HepG2 (cell line): ENCODE results near the gene NECTIN2. TPM values are rescaled to one million over a fixed set of nuclear protein-coding genes. Genes with fewer than 3 reads are reported as not detected.

Experiments
- CCDC6 ChIP-seq: sonication (generic); formaldehyde crosslinking; IDR thresholded peaks from 2 replicates; pipeline ENCODE4 v1.8.1; 2022; ENCODE audit warnings: mild to moderate bottlenecking, missing genetic modification reagents, moderate library complexity
- ELF4 ChIP-seq: sonication (generic); formaldehyde crosslinking; IDR thresholded peaks from 2 replicates; pipeline ENCODE4 v1.5.0; 2020; ENCODE audit warnings: missing genetic modification reagents, mild to moderate bottlenecking, moderate library complexity, borderline replicate concordance
- FIP1L1 ChIP-seq: fragments of 200-400 bp; formaldehyde crosslinking; IDR thresholded peaks from 2 replicates; pipeline ENCODE4 v1.6.1; 2018; ENCODE audit warnings: low read depth, mild to moderate bottlenecking, low read length, moderate library complexity, borderline replicate concordance; ENCODE audit not compliant: insufficient read depth
- GLI4 ChIP-seq: sonication (generic); formaldehyde crosslinking; IDR thresholded peaks from 2 replicates; pipeline ENCODE4 v1.5.1; 2020; ENCODE audit warnings: missing genetic modification reagents, mild to moderate bottlenecking, moderate library complexity, borderline replicate concordance
- HNRNPUL1 ChIP-seq: fragments of 200-400 bp; formaldehyde crosslinking; IDR thresholded peaks from 2 replicates; pipeline ENCODE4 v1.6.1; 2017; ENCODE audit warnings: low read depth, mild to moderate bottlenecking, low read length, moderate library complexity
- JUNB ChIP-seq: sonication (generic); formaldehyde crosslinking; IDR thresholded peaks from 2 replicates; pipeline ENCODE4 v1.8.0; 2022; ENCODE audit warnings: missing genetic modification reagents, mild to moderate bottlenecking, borderline replicate concordance
- LCORL ChIP-seq, 2 experiments: fragments of 450-650 bp in 1 of 2; sonication (generic) in 1 of 2; formaldehyde crosslinking in 1 of 2; IDR thresholded peaks; 2 replicates each; pipeline versions ENCODE4 v1.5.0 to v1.6.1; 2017 to 2020; ENCODE audit warnings: antibody characterized with exemption in 1 of 2, missing genetic modification reagents in 1 of 2
- MBD4 ChIP-seq: IDR thresholded peaks from 2 replicates; pipeline ENCODE4 v1.6.1; 2012; ENCODE audit warnings: low read length, inconsistent platforms, borderline replicate concordance
- NR2F6 ChIP-seq, 2 experiments: IDR thresholded peaks; 2 replicates each; pipeline ENCODE4 v1.6.1; 2016; ENCODE audit warnings: antibody characterized with exemption in 1 of 2, mild to moderate bottlenecking in 1 of 2
- RBAK ChIP-seq: sonication (generic); formaldehyde crosslinking; IDR thresholded peaks from 2 replicates; pipeline ENCODE4 v1.5.1; 2020; ENCODE audit warnings: mild to moderate bottlenecking, missing genetic modification reagents
- RXRB ChIP-seq: IDR thresholded peaks from 2 replicates; pipeline ENCODE4 v1.6.1; 2016; ENCODE audit warnings: borderline replicate concordance, missing genetic modification reagents, missing compliant biosample characterization
- SIX4 ChIP-seq: sonication (generic); formaldehyde crosslinking; IDR thresholded peaks from 2 replicates; pipeline ENCODE4 v1.4.0; 2020; ENCODE audit warnings: missing genetic modification reagents
- ZFP62 ChIP-seq: sonication (generic); formaldehyde crosslinking; IDR thresholded peaks from 2 replicates; pipeline ENCODE4 v1.4.0; 2020; ENCODE audit warnings: missing genetic modification reagents
- ZNF12 ChIP-seq: sonication (generic); formaldehyde crosslinking; IDR thresholded peaks from 2 replicates; pipeline ENCODE4 v1.5.0; 2020; ENCODE audit warnings: missing genetic modification reagents
- ZNF33A ChIP-seq: sonication (generic); formaldehyde crosslinking; IDR thresholded peaks from 2 replicates; pipeline ENCODE4 v1.5.1; 2020; ENCODE audit warnings: missing genetic modification reagents, mild to moderate bottlenecking, moderate library complexity, borderline replicate concordance
- ZNF34 ChIP-seq: sonication (generic); formaldehyde crosslinking; IDR thresholded peaks from 2 replicates; pipeline ENCODE4 v1.4.0; 2020; ENCODE audit warnings: mild to moderate bottlenecking, missing genetic modification reagents, borderline replicate concordance
- ZNF547 ChIP-seq: sonication (generic); formaldehyde crosslinking; IDR thresholded peaks from 2 replicates; pipeline ENCODE4 v1.5.1; 2020; ENCODE audit warnings: mild to moderate bottlenecking, missing genetic modification reagents
- ZNF572 ChIP-seq: sonication (generic); formaldehyde crosslinking; IDR thresholded peaks from 2 replicates; pipeline ENCODE4 v1.5.1; 2020; ENCODE audit warnings: mild to moderate bottlenecking, missing genetic modification reagents
- ZNF644 ChIP-seq: IDR thresholded peaks from 2 replicates; pipeline ENCODE4 v1.6.1; 2016; ENCODE audit warnings: low read depth
- ZNF749 ChIP-seq: sonication (generic); formaldehyde crosslinking; IDR thresholded peaks from 2 replicates; pipeline ENCODE4 v1.8.0; 2022; ENCODE audit warnings: mild to moderate bottlenecking, missing genetic modification reagents, moderate library complexity, borderline replicate concordance
- polyA plus RNA-seq, 8 experiments: library from polyadenylated mRNA; depleted of rRNA in 3 of 8; stranded (reverse) in 7 of 8; unstranded in 1 of 8; fragments of >200 nt; fragmentation: Illumina TruSeq in 4 of 8; extraction: Trizol in 4 of 8; gene quantifications; 2 replicates each; pipeline versions ENCODE4 v1.2.1 to v1.2.3, GENCODE V29; 2011 to 2016; ENCODE audit warnings: low read depth in 4 of 8, missing spikeins in 1 of 8, mixed read lengths in 1 of 8; ENCODE audit not compliant: insufficient read depth in 1 of 8
- total RNA-seq, 5 experiments: library from RNA; depleted of rRNA; stranded (reverse); fragments of >200 nt; fragmentation: Illumina TruSeq; extraction: Trizol; gene quantifications; 2 replicates each; pipeline ENCODE4 v1.2.3, GENCODE V29; 2016; ENCODE audit warnings: low read depth in 1 of 5
- TF ChIP-seq, protein P1 (sequence below), 2 experiments: fragments of 450-650 bp in 1 of 2; sonication (generic) in 1 of 2; formaldehyde crosslinking; IDR thresholded peaks; 2 replicates each; pipeline versions ENCODE4 v1.5.0 to v1.8.0; 2020 to 2022; ENCODE audit warnings: mild to moderate bottlenecking in 1 of 2, missing genetic modification reagents in 1 of 2
- TF ChIP-seq, protein P2 (sequence below): sonication (generic); formaldehyde crosslinking; IDR thresholded peaks from 2 replicates; pipeline ENCODE4 v1.9.0; 2021; ENCODE audit warnings: missing genetic modification reagents, mild to moderate bottlenecking, borderline replicate concordance
- TF ChIP-seq, protein P3 (sequence below): sonication (generic); formaldehyde crosslinking; IDR thresholded peaks from 2 replicates; pipeline ENCODE4 v1.8.1; 2023; ENCODE audit warnings: mild to moderate bottlenecking, inconsistent platforms, moderate library complexity, missing genetic modification reagents, borderline replicate concordance
- TF ChIP-seq, protein P4 (sequence below): sonication (generic); formaldehyde crosslinking; IDR thresholded peaks from 2 replicates; pipeline ENCODE4 v1.4.0; 2020; ENCODE audit warnings: missing genetic modification reagents, borderline replicate concordance

NECTIN2 gene
- total and polyA plus RNA-seq, 2 of the 13 experiments (the other 11 are each of a cell fraction or from before 2014, with no cell fraction given) = 75.4 to 114 TPM

DNA sequence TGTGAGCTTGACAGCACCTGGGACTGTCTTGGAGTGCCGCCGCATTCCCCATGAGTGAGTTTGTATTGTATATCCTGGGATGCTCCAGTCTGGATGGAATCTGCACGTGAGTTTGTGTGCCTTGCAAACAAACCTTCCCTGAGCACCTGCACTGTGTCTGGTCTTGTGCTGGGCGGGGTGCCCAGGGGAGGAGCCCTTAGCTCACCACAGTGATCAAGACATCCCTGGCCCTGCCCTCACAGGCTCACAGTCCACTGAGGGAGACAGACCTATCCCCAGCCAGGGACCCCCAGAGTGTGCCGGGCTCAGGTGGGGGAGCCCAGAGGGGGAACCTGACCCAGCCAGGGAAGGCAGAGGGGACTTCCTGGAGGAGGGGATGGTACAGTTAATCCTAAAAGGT lies 38.9 kb upstream of the NECTIN2 start (continued):
- TF ChIP-seq HNRNPUL1 (no peak), LCORL (IDR thresholded peaks at IDR 0.05) (no peak), LCORL (CRISPR knock-in tag; IDR thresholded peaks at IDR 0.05) (peak; percentile 72), RBAK (CRISPR knock-in tag) (no peak), GLI4 (CRISPR knock-in tag) (no peak), SIX4 (no peak), ZNF12 (peak; percentile 45; the same call in 1 of the 2 replicates), ZNF572 (CRISPR knock-in tag) (no peak), ELF4 (CRISPR knock-in tag) (no peak), RXRB (no peak), NR2F6 (IDR thresholded peaks at IDR 0.05) (no peak), NR2F6 (CRISPR knock-in tag; IDR thresholded peaks at IDR 0.05) (peak; percentile 66), FIP1L1 (no peak), ZFP62 (CRISPR knock-in tag) (no peak), ZNF749 (CRISPR knock-in tag) (no peak), ZNF34 (CRISPR knock-in tag) (no peak), MBD4 (no peak), ZNF547 (CRISPR knock-in tag) (no peak), JUNB (CRISPR knock-in tag) (no peak), ZNF644 (CRISPR knock-in tag) (peak; percentile 27; the same call in 1 of the 2 replicates), CCDC6 (CRISPR knock-in tag) (no peak), ZNF33A (CRISPR knock-in tag) (no peak)
- TF ChIP-seq, protein P1, sequence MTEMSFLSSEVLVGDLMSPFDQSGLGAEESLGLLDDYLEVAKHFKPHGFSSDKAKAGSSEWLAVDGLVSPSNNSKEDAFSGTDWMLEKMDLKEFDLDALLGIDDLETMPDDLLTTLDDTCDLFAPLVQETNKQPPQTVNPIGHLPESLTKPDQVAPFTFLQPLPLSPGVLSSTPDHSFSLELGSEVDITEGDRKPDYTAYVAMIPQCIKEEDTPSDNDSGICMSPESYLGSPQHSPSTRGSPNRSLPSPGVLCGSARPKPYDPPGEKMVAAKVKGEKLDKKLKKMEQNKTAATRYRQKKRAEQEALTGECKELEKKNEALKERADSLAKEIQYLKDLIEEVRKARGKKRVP (CRISPR knock-in tag; IDR thresholded peaks at IDR 0.05) = no peak
- TF ChIP-seq, protein P2, sequence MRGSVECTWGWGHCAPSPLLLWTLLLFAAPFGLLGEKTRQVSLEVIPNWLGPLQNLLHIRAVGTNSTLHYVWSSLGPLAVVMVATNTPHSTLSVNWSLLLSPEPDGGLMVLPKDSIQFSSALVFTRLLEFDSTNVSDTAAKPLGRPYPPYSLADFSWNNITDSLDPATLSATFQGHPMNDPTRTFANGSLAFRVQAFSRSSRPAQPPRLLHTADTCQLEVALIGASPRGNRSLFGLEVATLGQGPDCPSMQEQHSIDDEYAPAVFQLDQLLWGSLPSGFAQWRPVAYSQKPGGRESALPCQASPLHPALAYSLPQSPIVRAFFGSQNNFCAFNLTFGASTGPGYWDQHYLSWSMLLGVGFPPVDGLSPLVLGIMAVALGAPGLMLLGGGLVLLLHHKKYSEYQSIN = no peak
- TF ChIP-seq, protein P3, sequence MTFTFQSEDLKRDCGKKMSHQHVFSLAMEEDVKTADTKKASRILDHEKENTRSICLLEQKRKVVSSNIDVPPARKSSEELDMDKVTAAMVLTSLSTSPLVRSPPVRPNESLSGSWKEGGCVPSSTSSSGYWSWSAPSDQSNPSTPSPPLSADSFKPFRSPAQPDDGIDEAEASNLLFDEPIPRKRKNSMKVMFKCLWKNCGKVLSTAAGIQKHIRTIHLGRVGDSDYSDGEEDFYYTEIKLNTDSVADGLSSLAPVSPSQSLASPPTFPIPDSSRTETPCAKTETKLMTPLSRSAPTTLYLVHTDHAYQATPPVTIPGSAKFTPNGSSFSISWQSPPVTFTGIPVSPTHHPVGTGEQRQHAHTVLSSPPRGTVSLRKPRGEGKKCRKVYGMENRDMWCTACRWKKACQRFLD = no peak
- TF ChIP-seq, protein P4, sequence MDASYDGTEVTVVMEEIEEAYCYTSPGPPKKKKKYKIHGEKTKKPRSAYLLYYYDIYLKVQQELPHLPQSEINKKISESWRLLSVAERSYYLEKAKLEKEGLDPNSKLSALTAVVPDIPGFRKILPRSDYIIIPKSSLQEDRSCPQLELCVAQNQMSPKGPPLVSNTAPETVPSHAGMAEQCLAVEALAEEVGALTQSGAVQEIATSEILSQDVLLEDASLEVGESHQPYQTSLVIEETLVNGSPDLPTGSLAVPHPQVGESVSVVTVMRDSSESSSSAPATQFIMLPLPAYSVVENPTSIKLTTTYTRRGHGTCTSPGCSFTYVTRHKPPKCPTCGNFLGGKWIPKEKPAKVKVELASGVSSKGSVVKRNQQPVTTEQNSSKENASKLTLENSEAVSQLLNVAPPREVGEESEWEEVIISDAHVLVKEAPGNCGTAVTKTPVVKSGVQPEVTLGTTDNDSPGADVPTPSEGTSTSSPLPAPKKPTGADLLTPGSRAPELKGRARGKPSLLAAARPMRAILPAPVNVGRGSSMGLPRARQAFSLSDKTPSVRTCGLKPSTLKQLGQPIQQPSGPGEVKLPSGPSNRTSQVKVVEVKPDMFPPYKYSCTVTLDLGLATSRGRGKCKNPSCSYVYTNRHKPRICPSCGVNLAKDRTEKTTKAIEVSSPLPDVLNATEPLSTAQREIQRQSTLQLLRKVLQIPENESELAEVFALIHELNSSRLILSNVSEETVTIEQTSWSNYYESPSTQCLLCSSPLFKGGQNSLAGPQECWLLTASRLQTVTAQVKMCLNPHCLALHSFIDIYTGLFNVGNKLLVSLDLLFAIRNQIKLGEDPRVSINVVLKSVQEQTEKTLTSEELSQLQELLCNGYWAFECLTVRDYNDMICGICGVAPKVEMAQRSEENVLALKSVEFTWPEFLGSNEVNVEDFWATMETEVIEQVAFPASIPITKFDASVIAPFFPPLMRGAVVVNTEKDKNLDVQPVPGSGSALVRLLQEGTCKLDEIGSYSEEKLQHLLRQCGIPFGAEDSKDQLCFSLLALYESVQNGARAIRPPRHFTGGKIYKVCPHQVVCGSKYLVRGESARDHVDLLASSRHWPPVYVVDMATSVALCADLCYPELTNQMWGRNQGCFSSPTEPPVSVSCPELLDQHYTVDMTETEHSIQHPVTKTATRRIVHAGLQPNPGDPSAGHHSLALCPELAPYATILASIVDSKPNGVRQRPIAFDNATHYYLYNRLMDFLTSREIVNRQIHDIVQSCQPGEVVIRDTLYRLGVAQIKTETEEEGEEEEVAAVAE (CRISPR knock-in tag) = no peak
